ENCODE measurements around the gene TUBGCP4.

- TF ChIP-seq CTCF (IDR thresholded peaks at IDR 0.05) (no peak), POLR2A (IDR thresholded peaks at IDR 0.05) (no peak)
Measured at GRCh38 chr15:43410572-43411214, 39.8 kb downstream of the TUBGCP4 start.

All from testis (tissue), 2 donors.